Duodenal mucosa (tissue), 2 donors: ENCODE data around the gene OTOF.

ENCODE experiments used
- H3K27ac ChIP-seq: one replicate; pipeline ENCODE4 v1.7.0; 2013; ENCODE audit warnings: low read depth, low read length
- H3K27me3 ChIP-seq, 2 donors: one replicate each; pipeline ENCODE4 v1.7.0; 2013; ENCODE audit warnings: low read length in 2 of 2, control low read depth in 1 of 2; ENCODE audit not compliant: insufficient read depth in 2 of 2, control insufficient read depth in 1 of 2
- H3K36me3 ChIP-seq, 2 donors: one replicate each; pipeline ENCODE4 v1.7.0; 2013; ENCODE audit warnings: low read length in 2 of 2, control low read depth in 1 of 2; ENCODE audit not compliant: insufficient read depth in 2 of 2, control insufficient read depth in 1 of 2
- H3K4me1 ChIP-seq, 2 donors: one replicate each; pipeline ENCODE4 v1.7.0; 2013; ENCODE audit warnings: low read length in 2 of 2, control low read depth in 1 of 2; ENCODE audit not compliant: insufficient read depth in 2 of 2, control insufficient read depth in 1 of 2
- H3K4me3 ChIP-seq, 2 donors: one replicate each; pipeline ENCODE4 v1.7.0; 2013; ENCODE audit warnings: low read length in 2 of 2, low read depth in 1 of 2
- H3K9ac ChIP-seq, 2 donors: one replicate each; pipeline ENCODE4 v1.7.0; 2013; ENCODE audit warnings: low read length in 2 of 2, low read depth in 1 of 2
- H3K9me3 ChIP-seq, 2 donors: one replicate each; pipeline ENCODE4 v1.7.0; 2013; ENCODE audit warnings: low read length in 2 of 2, control low read depth in 1 of 2; ENCODE audit not compliant: control insufficient read depth in 1 of 2

The OTOF gene

GRCh38 chr2:26435106-26435505 lies 42.8 kb downstream of the OTOF start:
- peaks cover 0 to 6% of the 10 kb centered on the region in 2 donors for H3K4me1 ChIP-seq
- H3K36me3 ChIP-seq: no peaks in the 10 kb centered on the region
- no peak overlapping the region for H3K9ac ChIP-seq
- H3K4me3 ChIP-seq: no peak overlapping the region
- no peaks in the 10 kb centered on the region for H3K27me3 ChIP-seq
- no peaks in the 10 kb centered on the region for H3K9me3 ChIP-seq
- H3K27ac ChIP-seq: no peak overlapping the region

DNA sequence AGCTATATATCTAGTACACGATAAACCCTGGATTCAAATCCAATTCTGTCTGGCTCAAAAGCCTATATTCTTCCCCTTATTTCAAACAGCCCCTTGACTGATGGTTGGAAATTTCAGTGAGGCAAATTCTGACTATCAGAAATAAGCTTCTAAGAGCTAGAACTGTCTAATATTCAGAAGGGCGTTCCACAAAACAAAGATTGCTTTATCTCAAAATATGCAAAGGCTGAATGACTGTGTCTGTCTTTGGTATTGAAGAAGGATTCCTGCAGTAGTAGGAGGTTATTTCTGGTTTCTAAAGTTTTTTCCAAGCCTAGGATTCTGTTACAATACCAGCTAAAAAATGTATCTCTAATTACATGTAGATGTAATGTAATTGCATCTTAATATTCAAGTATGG lies 45.1 kb downstream of the OTOF start:
- Histone ChIP-seq H3K4me3 (no peak overlapping the region), H3K4me1 (no peaks in the 10 kb centered on the region), H3K27ac (no peak overlapping the region), H3K36me3 (no peaks in the 10 kb centered on the region), H3K9ac (no peak overlapping the region), H3K27me3 (no peaks in the 10 kb centered on the region), H3K9me3 (no peaks in the 10 kb centered on the region)

GRCh38 chr2:26432363-26432762 lies 45.6 kb downstream of the OTOF start:
- no peak overlapping the region for H3K27ac ChIP-seq
- H3K27me3 ChIP-seq: no peaks in the 10 kb centered on the region
- no peaks in the 10 kb centered on the region for H3K4me1 ChIP-seq
- no peak overlapping the region for H3K4me3 ChIP-seq
- H3K9ac ChIP-seq: no peak overlapping the region
- no peaks in the 10 kb centered on the region for H3K9me3 ChIP-seq
- no peaks in the 10 kb centered on the region for H3K36me3 ChIP-seq

GRCh38 chr2:26430826-26431225 lies 47.1 kb downstream of the OTOF start:
- H3K27me3 ChIP-seq: no peaks in the 10 kb centered on the region
- H3K4me1 ChIP-seq: no peaks in the 10 kb centered on the region
- H3K9me3 ChIP-seq: no peaks in the 10 kb centered on the region
- no peak overlapping the region for H3K4me3 ChIP-seq
- no peaks in the 10 kb centered on the region for H3K36me3 ChIP-seq
- H3K27ac ChIP-seq: no peak overlapping the region
- no peak overlapping the region for H3K9ac ChIP-seq

- H3K27ac ChIP-seq: no peak overlapping the region
- no peak overlapping the region for H3K9ac ChIP-seq
- H3K27me3 ChIP-seq: no peaks in the 10 kb centered on the region
- H3K9me3 ChIP-seq: no peaks in the 10 kb centered on the region
- no peak overlapping the region for H3K4me3 ChIP-seq
- H3K4me1 ChIP-seq: no peaks in the 10 kb centered on the region
- H3K36me3 ChIP-seq: no peaks in the 10 kb centered on the region
Measured at GRCh38 chr2:26429779-26430578, 47.9 kb downstream of the OTOF start.

DNA sequence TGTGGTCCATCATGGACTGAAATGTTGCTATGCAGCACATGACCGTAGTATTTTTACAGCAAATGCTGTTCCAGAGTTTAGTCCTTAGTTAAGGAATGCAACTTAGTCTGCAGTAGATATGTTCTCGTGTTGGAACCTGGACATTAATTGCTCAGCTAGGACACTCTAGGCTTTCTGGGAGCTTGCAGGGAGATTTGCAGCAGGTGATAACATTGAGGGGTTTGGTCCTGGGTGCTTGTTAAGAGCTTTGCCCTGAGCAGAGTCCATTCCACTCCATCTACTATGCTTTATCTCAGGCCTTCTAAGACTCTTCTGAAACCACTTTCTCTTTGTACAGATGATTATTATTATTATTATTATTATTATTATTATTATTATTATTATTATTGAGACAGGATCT lies 49.1 kb downstream of the OTOF start:
- H3K4me3 ChIP-seq: no peak overlapping the region
- no peak overlapping the region for H3K27ac ChIP-seq
- H3K4me1 ChIP-seq: no peaks in the 10 kb centered on the region
- no peaks in the 10 kb centered on the region for H3K27me3 ChIP-seq
- no peak overlapping the region for H3K9ac ChIP-seq
- H3K9me3 ChIP-seq: no peaks in the 10 kb centered on the region
- no peaks in the 10 kb centered on the region for H3K36me3 ChIP-seq

- Histone ChIP-seq H3K36me3 (no peaks in the 10 kb centered on the region), H3K4me1 (no peaks in the 10 kb centered on the region), H3K27ac (no peak overlapping the region), H3K9me3 (no peaks in the 10 kb centered on the region), H3K27me3 (no peaks in the 10 kb centered on the region), H3K9ac (no peak overlapping the region), H3K4me3 (no peak overlapping the region)
Measured at GRCh38 chr2:26424221-26424620, 53.7 kb downstream of the OTOF start.

GRCh38 chr2:26423750-26424149 lies 54.2 kb downstream of the OTOF start:
- Histone ChIP-seq H3K27ac (no peak overlapping the region), H3K9ac (no peak overlapping the region), H3K4me1 (no peaks in the 10 kb centered on the region), H3K4me3 (no peak overlapping the region), H3K36me3 (no peaks in the 10 kb centered on the region), H3K9me3 (no peaks in the 10 kb centered on the region), H3K27me3 (no peaks in the 10 kb centered on the region)

- Histone ChIP-seq H3K27ac (no peak overlapping the region), H3K36me3 (no peaks in the 10 kb centered on the region), H3K9ac (no peak overlapping the region), H3K4me3 (no peak overlapping the region), H3K4me1 (no peaks in the 10 kb centered on the region), H3K27me3 (no peaks in the 10 kb centered on the region), H3K9me3 (no peaks in the 10 kb centered on the region)
Measured at GRCh38 chr2:26422947-26423629, 54.8 kb downstream of the OTOF start.

DNA sequence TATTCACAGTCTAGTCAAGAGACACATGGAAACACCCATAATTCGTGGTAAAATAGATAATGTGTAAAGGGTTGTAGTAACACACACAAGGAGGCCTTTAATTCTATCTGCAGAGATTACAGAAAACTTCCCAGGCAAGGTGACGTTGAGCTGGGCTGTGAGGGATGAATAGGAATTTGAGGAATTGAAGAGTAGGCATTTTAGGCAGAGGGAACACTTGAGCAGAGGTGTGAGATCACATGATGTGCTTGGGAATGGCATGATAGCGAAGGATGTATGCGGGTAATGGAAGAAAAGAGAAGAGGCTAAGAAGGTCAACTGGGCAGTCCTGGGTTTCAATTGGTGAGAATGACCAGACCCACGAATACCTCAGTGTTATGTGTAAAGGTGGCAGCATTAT lies 56.0 kb downstream of the OTOF start:
- Histone ChIP-seq H3K36me3 (no peaks in the 10 kb centered on the region), H3K4me1 (no peaks in the 10 kb centered on the region), H3K9me3 (no peaks in the 10 kb centered on the region), H3K27me3 (no peaks in the 10 kb centered on the region), H3K4me3 (no peak overlapping the region), H3K9ac (no peak overlapping the region), H3K27ac (no peak overlapping the region)
